Measurements from ENCODE around the gene RBM7.

Gene RBM7

DNA sequence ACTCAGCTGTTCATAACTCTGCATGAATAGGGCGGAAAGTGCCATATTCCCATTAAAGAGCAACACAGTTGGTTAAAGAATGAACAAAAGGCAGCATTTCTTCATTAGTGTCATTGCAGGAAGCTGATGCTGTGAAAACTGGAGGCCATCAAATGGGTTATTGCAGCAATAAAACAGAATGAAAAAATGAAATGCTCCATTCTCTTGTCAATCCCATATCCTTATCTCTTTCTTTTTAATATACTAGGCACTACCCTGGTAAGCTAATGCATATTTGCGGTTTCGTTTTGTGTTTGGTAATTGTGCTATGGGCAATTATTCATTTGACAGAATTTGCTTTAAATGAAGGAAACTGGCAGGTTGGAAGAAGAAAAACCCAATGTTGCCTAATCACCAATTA, 25.4 kb upstream of the RBM7 start:
- TF ChIP-seq, protein P1, sequence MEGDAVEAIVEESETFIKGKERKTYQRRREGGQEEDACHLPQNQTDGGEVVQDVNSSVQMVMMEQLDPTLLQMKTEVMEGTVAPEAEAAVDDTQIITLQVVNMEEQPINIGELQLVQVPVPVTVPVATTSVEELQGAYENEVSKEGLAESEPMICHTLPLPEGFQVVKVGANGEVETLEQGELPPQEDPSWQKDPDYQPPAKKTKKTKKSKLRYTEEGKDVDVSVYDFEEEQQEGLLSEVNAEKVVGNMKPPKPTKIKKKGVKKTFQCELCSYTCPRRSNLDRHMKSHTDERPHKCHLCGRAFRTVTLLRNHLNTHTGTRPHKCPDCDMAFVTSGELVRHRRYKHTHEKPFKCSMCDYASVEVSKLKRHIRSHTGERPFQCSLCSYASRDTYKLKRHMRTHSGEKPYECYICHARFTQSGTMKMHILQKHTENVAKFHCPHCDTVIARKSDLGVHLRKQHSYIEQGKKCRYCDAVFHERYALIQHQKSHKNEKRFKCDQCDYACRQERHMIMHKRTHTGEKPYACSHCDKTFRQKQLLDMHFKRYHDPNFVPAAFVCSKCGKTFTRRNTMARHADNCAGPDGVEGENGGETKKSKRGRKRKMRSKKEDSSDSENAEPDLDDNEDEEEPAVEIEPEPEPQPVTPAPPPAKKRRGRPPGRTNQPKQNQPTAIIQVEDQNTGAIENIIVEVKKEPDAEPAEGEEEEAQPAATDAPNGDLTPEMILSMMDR (IDR thresholded peaks at IDR 0.05; ENCODE audit: insufficient read depth, low read length, poor library complexity, severe bottlenecking): no peak
- DNase-seq (ENCODE audit: extremely low read depth, insufficient read length): no peak
- H3K4me3 ChIP-seq (replicated peaks; ENCODE audit: low read depth, low read length): no peak overlapping the region
- no peaks in the 10 kb centered on the region; the same call in none of the 2 replicates for H3K27me3 ChIP-seq (replicated peaks; ENCODE audit: control insufficient read depth, insufficient read depth, low read length)
- no peaks in the 10 kb centered on the region for H3K36me3 ChIP-seq (ENCODE audit: control insufficient read depth, insufficient read depth, low read length)

DNA sequence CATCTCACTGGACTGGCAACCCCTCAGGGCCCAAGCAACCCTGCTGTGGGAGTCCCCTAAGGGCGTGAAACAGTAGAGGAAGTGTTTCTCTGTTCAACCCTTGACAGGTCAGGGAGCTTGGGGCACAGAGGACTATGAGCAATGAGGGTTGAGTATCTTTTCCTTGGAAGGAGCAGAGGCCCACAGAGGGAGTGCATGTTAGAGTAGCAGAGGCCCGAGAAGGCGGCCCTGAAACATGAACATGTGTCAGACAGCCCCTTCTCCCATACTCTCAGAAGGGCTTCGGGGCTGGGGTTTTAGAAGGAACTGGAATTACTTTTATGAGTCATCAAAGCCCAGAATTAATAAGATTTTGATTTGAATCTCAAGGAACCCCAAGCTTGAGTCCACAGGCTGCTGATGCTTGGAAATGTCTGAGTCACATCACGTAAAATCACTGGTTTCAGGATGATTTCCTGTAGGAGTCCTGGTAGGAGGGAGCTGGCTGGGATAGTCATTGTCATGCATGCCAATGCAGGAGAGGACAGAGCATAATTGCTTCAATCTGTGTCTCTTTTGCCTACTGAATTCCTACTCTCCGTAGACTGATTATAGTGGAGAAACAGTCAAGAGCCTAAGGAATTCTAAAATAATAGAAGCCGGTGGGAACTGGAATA, 22.7 kb upstream of the RBM7 start:
- TF ChIP-seq, protein P1 (IDR thresholded peaks at IDR 0.05; ENCODE audit: insufficient read depth, low read length, poor library complexity, severe bottlenecking): no peak
- H3K27me3 ChIP-seq (replicated peaks; ENCODE audit: control insufficient read depth, insufficient read depth, low read length): no peaks in the 10 kb centered on the region; the same call in none of the 2 replicates
- DNase-seq (ENCODE audit: extremely low read depth, insufficient read length): no peak

DNA sequence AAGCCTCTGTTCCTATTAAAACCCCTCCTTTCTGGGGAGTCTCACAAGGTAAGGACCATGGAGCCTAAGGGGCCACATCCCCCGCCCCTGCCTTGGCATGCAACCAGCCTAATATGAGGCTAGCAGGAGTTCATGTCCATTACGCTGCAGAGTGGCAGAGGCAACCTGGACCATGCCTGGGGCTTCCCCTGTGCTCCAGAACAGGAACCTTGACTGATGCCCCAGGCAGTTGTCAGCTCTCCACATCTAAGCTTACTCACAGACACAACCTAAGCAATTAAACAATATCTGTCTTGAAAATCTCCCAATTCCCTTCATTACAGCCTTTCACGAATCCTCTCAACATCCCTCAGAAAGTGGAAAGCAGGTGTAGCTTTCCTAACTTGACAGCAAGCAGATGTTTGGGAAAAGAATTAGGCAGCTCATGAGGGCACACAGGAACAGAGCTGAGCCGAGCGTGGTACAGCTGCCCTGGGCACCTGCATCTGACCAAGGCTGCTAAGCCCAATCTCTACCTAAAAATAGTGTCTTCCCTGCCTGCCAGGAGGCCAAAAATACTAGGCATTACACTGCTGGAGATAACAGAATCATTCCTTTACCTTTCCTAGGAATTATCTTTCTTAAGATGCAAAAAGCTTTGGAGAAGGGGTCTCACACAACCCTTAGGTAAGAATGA, 20.9 kb upstream of the RBM7 start:
- DNase-seq (ENCODE audit: extremely low read depth, insufficient read length): no peak
- no peak overlapping the region for H3K4me3 ChIP-seq (replicated peaks; ENCODE audit: low read depth, low read length)
- TF ChIP-seq, protein P1 (IDR thresholded peaks at IDR 0.05; ENCODE audit: insufficient read depth, low read length, poor library complexity, severe bottlenecking): no peak

More for the DNA sequence above, 22.7 kb upstream of the RBM7 start:
- H3K36me3 ChIP-seq (ENCODE audit: control insufficient read depth, insufficient read depth, low read length): no peaks in the 10 kb centered on the region
- no peak overlapping the region for H3K4me3 ChIP-seq (replicated peaks; ENCODE audit: low read depth, low read length)

DNA sequence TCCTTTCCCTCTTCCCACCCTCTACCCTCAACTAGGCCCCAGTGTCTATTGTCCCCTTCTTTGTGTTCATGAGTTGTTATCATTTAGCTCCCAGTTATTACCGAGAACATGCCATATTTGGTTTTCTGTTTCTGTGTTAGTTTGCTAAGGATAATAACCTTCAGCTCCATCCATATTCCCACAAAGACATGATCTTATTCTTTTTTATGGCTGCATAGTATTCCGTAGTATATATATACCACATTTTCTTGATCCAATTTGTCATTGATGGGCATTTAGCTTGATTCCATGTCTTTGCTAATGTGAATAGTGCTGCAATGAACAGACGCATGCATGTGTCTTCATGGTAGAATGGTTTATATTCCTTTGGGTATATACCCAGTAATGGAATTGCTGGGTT, 18.0 kb upstream of the RBM7 start:
- no peak overlapping the region for H3K4me3 ChIP-seq (replicated peaks; ENCODE audit: low read depth, low read length)
- no peaks in the 10 kb centered on the region; the same call in 1 of the 2 replicates for H3K27me3 ChIP-seq (replicated peaks; ENCODE audit: control insufficient read depth, insufficient read depth, low read length)
- no peaks in the 10 kb centered on the region for H3K36me3 ChIP-seq (ENCODE audit: control insufficient read depth, insufficient read depth, low read length)
- DNase-seq (ENCODE audit: extremely low read depth, insufficient read length): no peak
- TF ChIP-seq, protein P1 (IDR thresholded peaks at IDR 0.05; ENCODE audit: insufficient read depth, low read length, poor library complexity, severe bottlenecking): no peak

More for the DNA sequence above, 20.9 kb upstream of the RBM7 start:
- Histone ChIP-seq H3K36me3 (ENCODE audit: control insufficient read depth, insufficient read depth, low read length) (no peaks in the 10 kb centered on the region), H3K27me3 (replicated peaks; ENCODE audit: control insufficient read depth, insufficient read depth, low read length) (no peaks in the 10 kb centered on the region; the same call in none of the 2 replicates)

DNA sequence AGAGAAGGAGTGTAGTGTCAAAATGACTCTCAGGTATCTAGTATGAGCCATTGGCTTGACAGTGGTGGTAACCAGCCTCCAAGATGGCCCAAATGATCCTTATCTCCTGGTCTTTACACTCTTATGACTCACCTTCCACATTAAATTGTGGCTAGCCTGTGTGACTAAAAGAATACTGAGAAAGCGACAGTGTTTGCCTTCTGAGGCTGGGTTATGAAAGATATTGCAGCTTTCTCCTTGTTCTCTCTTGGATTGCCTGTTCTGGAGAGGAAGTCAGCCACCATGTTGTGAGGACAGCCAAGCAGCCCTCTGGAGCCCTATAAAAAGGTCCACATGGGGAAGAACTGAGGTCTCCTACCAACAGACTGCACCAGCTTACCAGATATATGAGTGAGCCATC, 16.0 kb upstream of the RBM7 start:
- H3K27me3 ChIP-seq (replicated peaks; ENCODE audit: control insufficient read depth, insufficient read depth, low read length): no peaks in the 10 kb centered on the region; the same call in 1 of the 2 replicates
- H3K36me3 ChIP-seq (ENCODE audit: control insufficient read depth, insufficient read depth, low read length): no peaks in the 10 kb centered on the region
- H3K4me3 ChIP-seq (replicated peaks; ENCODE audit: low read depth, low read length): no peak overlapping the region
- TF ChIP-seq, protein P1 (IDR thresholded peaks at IDR 0.05; ENCODE audit: insufficient read depth, low read length, poor library complexity, severe bottlenecking): no peak
- DNase-seq (ENCODE audit: extremely low read depth, insufficient read length): no peak
